Cardiac muscle cell (in vitro differentiated cells and primary cell): Measurements from ENCODE around the gene FRMD4B. TPM values are rescaled to one million over a fixed set of nuclear protein-coding genes. Genes with fewer than 3 reads are reported as not detected.
A peak's percentile ranks its signal among the peaks of the same experiment; 100 is the strongest.
"Not testable (repeated sequence)": the region's sequence is repeated elsewhere in the genome, so short reads cannot be mapped to it uniquely, and the experiment has no call there.

Source experiments
- DNase-seq, 2 donors: peaks; one replicate each; pipeline versions ENCODE4 v3.0.0 to v3.0.0-alpha.2; 2010 to 2017; ENCODE audit warnings: low read depth in 1 of 2, low spot score in 1 of 2
- H3K27ac ChIP-seq: fragments of 200-600 bp; sonication (generic); 2 replicates; pipeline ENCODE4 v1.5.1; 2016
- H3K27me3 ChIP-seq: fragments of 200-600 bp; sonication (generic); 2 replicates; pipeline ENCODE4 v1.6.0; 2016; ENCODE audit warnings: control low read depth
- H3K36me3 ChIP-seq: fragments of 200-600 bp; sonication (generic); 2 replicates; pipeline ENCODE4 v1.5.1; 2016; ENCODE audit warnings: control low read depth
- H3K4me1 ChIP-seq: fragments of 200-600 bp; sonication (generic); 2 replicates; pipeline ENCODE4 v1.8.1; 2017; ENCODE audit warnings: low read depth, mild to moderate bottlenecking, mixed run types
- H3K4me3 ChIP-seq: fragments of 200-600 bp; sonication (generic); 2 replicates; pipeline ENCODE4 v1.5.1; 2016; ENCODE audit warnings: mild to moderate bottlenecking
- H3K9me3 ChIP-seq: fragments of 200-600 bp; sonication (generic); 2 replicates; pipeline ENCODE4 v1.5.1; 2017; ENCODE audit warnings: low read depth, mild to moderate bottlenecking, control low read depth
- CTCF ChIP-seq: IDR thresholded peaks from 2 replicates; pipeline ENCODE4 v1.5.1; 2012; ENCODE audit warnings: low read depth, mild to moderate bottlenecking, low read length
- polyA plus RNA-seq: library from polyadenylated mRNA; unstranded; fragments of >200 nt; fragmentation: Nextera tagmentation; extraction: Ambion mirVana; gene quantifications from 2 replicates; pipeline ENCODE4 v1.2.1, GENCODE V29; 2016
- total RNA-seq: library from RNA; depleted of rRNA; stranded (reverse); fragments of >200 nt; gene quantifications from 2 replicates; pipeline ENCODE4 v1.2.3, GENCODE V29; 2016

The FRMD4B gene
- total and polyA plus RNA-seq, 2 experiments from 2014 or later, result 38.6 to 78.7 TPM

DNA sequence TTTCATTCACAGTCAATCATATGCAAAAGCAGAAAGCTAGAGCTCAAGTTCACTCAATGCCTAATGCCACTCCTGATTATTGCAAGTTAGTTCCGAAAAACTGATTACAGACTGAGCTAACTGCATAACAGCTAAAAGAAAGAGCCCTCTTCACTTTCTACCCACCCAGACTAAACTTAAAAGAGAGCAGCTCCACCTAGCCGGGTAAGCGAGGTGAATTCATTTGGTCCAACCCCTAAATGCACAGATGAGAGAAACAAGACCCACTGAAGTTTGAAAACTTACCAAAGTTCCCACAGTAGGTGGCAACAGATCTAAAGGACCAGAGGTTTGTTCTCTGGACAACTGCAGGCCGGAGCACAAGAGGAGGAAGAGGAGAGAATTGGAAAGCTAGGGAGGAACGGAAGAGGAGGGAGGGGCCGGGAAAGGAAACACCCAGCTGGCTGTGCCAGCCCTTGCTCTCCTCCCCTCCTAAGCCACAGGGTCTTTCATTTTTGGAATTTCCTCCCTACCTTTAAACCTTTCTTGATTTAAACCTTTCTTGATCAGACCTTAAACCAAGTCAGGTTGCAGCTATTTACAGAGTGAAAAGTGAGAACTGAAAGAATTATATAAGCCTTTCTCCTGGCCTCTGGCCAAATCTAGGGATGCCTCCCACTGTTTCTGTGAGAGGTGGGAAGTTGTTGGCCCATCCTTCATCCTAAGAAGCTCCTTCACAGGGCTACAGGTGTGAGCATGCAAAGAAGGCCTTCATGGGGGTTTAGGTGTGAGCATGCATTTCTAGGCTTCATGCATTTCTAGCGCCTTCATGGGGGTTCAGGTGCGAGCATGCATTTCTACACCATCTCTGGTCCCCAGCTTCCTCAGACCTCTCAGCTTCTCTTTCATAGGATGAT is 148.8 kb downstream of the FRMD4B start:
- Histone ChIP-seq H3K36me3 (no peaks in the 10 kb centered on the region), H3K27ac (peak overlapping the region; percentile 98), H3K4me1 (peaks cover 23% of the 10 kb centered on the region), H3K27me3 (no peaks in the 10 kb centered on the region), H3K4me3 (no peak overlapping the region), H3K9me3 (no peaks in the 10 kb centered on the region)
- no peak for TF ChIP-seq CTCF
- peak; percentile 6 to 36 for DNase-seq

GRCh38 chr3:69235882-69236281 is 150.0 kb downstream of the FRMD4B start:
- H3K4me1 ChIP-seq, result peaks cover 11% of the 10 kb centered on the region
- no peak for TF ChIP-seq CTCF
- H3K9me3 ChIP-seq, result no peaks in the 10 kb centered on the region

DNA sequence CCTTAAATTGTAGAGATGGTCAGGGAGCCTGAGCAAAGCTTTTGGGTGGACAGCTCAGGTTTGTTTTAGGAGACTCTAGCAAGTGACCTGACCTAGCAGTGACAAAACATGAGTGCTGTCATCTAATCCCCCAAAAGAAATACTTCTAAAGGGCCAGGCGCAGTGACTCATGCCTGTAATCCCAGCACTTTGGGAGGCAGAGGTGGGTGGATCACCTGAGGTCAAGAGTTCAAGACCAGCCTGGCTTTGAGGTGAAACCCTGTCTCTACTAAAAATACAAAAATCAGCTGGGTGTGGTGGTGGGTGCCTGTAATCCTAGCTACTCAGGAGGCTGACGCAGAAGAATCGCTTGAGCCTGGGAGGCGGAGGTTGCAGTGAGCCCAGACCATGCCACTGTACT is 150.7 kb downstream of the FRMD4B start:
- not testable (repeated sequence) for H3K27ac ChIP-seq, DNase-seq, H3K36me3 ChIP-seq, H3K4me3 ChIP-seq, H3K4me1 ChIP-seq, H3K27me3 ChIP-seq, H3K9me3 ChIP-seq

More at GRCh38 chr3:69235882-69236281, 150.0 kb downstream of the FRMD4B start:
- no peak for DNase-seq
- H3K27me3 ChIP-seq, result no peaks in the 10 kb centered on the region
- H3K4me3 ChIP-seq, result no peak overlapping the region
- H3K36me3 ChIP-seq, result no peaks in the 10 kb centered on the region
- H3K27ac ChIP-seq, result no peak overlapping the region

DNA sequence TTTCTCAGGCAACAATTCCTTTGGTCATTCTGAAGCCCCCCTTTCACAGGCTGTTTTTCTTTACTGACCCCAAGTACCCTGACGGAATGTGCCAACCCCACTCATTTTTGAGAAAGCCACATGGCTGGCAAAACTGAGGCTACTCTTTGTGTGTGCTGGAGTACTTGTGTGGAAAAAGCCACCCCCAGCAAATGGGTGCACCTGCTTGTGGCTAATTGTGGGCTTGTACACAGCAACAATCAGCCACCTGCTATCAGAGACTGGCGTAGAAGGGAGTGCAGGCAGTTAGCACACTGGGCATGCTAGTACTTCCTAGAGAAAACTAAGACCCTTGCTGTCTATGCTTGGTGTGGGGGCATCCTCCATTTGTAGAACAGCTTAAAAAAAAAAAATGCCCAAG is 153.4 kb downstream of the FRMD4B start:
- H3K9me3 ChIP-seq, result no peaks in the 10 kb centered on the region
- peak overlapping the region; percentile 17 for H3K27ac ChIP-seq
- no peak for DNase-seq
- no peak overlapping the region for H3K4me3 ChIP-seq
- H3K4me1 ChIP-seq, result no peaks in the 10 kb centered on the region
- no peaks in the 10 kb centered on the region for H3K36me3 ChIP-seq
- TF ChIP-seq CTCF, result no peak
- H3K27me3 ChIP-seq, result no peaks in the 10 kb centered on the region

DNA sequence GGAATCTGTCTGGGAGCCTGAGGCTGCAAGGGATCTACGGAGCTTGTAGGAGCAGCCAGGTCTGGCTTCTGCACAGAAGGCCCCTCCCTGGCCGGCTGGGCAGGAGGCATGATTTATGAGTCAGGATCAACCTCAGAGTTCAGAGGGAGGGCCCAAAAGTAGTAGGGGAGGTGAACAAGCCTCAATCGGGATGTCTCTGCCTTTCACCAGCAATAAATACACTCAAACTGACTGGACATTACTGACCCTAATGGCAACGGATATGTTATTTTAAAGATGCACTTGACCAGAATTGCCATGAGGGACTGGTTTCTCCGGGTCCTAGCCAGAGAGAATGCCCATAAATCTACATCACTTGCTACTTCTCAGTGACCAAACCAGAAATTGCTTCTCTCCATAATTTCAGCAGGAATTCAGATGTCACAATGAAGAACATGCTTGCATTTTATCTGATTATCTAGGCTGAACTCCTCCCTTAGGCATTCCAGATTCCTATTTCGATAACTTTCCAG is 153.9 kb downstream of the FRMD4B start:
- Histone ChIP-seq H3K4me1 (no peaks in the 10 kb centered on the region), H3K36me3 (no peaks in the 10 kb centered on the region), H3K4me3 (no peak overlapping the region), H3K9me3 (no peaks in the 10 kb centered on the region), H3K27me3 (no peaks in the 10 kb centered on the region), H3K27ac (peak overlapping the region; percentile 17)
- no peak for TF ChIP-seq CTCF
- DNase-seq, result peak; percentile 18 to 42

DNA sequence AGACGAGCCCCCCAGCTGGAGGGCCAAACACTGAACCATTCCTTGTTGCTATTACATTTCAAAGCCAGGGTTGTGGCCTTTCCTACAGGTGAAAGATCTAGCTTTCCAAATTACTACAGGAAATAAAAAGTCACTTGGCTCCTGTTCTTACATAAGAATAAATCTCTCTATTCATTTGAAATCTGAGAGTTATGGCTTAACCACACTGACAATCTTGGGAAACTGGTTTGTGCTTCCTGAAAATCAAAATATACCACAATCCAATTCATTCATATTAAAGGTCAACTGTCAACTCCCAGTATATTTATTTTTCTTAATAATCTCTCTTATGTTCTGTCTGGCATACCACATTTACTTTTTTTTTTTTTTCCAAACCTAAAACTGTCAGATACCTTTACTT is 159.8 kb downstream of the FRMD4B start:
- H3K4me1 ChIP-seq, result peaks cover 3% of the 10 kb centered on the region
- H3K36me3 ChIP-seq, result peaks cover 12% of the 10 kb centered on the region
- DNase-seq, result no peak
- no peaks in the 10 kb centered on the region for H3K27me3 ChIP-seq
- H3K9me3 ChIP-seq, result no peaks in the 10 kb centered on the region
- no peak for TF ChIP-seq CTCF
- no peak overlapping the region for H3K4me3 ChIP-seq
- H3K27ac ChIP-seq, result no peak overlapping the region
